ENCODE data around the gene DAD1. TPM values are rescaled to one million over a fixed set of nuclear protein-coding genes. Genes with fewer than 3 reads are reported as not detected.

DAD1 gene
- total RNA-seq, 2 experiments from 2014 or later, result 194 to 196 TPM

DNA sequence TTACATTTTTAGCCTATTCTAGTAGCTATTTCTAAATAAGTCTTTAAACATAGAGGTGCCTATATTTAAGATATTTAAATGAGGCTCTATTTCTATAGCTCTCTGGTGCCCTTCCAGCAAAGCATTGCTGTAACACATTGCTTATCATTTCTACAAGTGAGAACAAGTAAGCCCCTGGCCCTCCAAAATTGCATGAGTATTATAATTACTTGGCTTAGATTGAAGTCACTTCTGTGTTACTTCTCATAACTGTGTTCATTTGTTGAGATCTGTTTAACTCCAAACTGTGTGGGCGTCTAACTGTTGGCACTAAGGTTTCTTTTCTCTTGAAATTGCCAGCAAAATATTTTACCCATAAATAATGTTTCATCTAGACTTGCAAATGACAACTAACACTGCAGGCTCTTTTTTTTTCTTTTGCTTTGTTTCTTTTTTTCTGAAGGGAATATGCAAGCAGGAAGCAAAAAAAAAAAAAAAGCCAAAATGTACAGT, 66.5 kb downstream of the DAD1 start:
- CTCF ChIA-PET, result interaction anchor here (0.9 to 2.6 kb wide), 4 partner anchors 9 to 47 kb away, joined by 3 to 9 read pairs (median 3); no protein-coding TSS in a partner anchor
- Mint-ChIP-seq H3K36me3 (ENCODE audit: low read depth) (peaks cover 99% of the 10 kb centered on the region), H3K4me1 (ENCODE audit: low read depth) (peaks cover 64% of the 10 kb centered on the region), H3K9me3 (no peaks in the 10 kb centered on the region), H3K27ac (peak overlapping the region; percentile 96), H3K27me3 (no peaks in the 10 kb centered on the region), H3K4me3 (peak overlapping the region; percentile 79)
- ATAC-seq (no peak), DNase-seq (no peak)
- intact Hi-C loops (cut with micrococcal nuclease), result no loop called here
- POLR2A ChIA-PET, result interaction anchor here (0.7 to 33.3 kb wide), 9 partner anchors 9 to 296 kb away, joined by 3 to 1006 read pairs (median 6); no protein-coding TSS in a partner anchor
- TF ChIP-seq, protein P1, sequence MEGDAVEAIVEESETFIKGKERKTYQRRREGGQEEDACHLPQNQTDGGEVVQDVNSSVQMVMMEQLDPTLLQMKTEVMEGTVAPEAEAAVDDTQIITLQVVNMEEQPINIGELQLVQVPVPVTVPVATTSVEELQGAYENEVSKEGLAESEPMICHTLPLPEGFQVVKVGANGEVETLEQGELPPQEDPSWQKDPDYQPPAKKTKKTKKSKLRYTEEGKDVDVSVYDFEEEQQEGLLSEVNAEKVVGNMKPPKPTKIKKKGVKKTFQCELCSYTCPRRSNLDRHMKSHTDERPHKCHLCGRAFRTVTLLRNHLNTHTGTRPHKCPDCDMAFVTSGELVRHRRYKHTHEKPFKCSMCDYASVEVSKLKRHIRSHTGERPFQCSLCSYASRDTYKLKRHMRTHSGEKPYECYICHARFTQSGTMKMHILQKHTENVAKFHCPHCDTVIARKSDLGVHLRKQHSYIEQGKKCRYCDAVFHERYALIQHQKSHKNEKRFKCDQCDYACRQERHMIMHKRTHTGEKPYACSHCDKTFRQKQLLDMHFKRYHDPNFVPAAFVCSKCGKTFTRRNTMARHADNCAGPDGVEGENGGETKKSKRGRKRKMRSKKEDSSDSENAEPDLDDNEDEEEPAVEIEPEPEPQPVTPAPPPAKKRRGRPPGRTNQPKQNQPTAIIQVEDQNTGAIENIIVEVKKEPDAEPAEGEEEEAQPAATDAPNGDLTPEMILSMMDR (IDR thresholded peaks at IDR 0.05), result no peak

DNA sequence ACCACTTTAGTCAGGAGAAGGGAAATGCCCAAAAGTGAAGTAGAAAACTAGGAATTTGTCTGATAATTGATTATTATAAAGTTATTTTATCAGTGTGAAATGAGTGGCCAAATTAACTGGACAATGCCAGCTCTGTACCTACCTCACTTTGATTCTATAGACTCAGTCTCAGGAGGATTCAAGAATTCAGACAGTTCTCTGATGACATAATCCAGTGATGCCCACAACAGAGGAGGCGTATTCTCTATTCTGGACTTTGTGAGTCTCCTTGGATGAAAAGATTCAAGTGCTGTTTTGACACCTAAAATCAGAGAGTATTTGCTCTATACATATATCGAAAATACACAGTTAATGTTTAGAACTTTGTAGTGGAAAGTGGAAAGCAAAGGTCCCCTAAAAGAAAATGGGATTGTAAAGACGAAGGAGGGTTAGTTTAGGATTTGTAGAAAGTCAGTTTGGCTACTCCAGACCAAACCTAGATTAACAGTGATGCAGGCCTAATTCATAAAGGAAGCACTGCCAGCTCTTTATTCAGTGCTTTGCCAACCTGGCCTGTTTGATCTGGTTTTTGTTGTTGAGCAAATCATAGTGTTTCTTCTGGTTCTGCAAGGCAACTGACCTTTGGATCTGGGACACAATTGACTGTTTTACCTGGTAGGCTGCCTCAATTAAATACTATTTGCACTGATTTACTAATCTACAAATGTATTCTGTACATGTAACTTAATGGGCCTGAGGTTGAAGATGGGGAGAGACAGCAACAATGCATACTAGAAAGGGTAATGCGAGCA, 67.4 kb downstream of the DAD1 start:
- DNase-seq, result no peak
- H3K27me3 Mint-ChIP-seq, result no peaks in the 10 kb centered on the region
- peaks cover 66% of the 10 kb centered on the region for H3K4me1 Mint-ChIP-seq (ENCODE audit: low read depth)
- TF ChIP-seq, protein P1 (IDR thresholded peaks at IDR 0.05), result no peak
- intact Hi-C loops (cut with micrococcal nuclease), result no loop called here
- H3K9me3 Mint-ChIP-seq, result no peaks in the 10 kb centered on the region
- ATAC-seq, result no peak
- peaks cover 99% of the 10 kb centered on the region for H3K36me3 Mint-ChIP-seq (ENCODE audit: low read depth)
- peak overlapping the region; percentile 79 for H3K4me3 Mint-ChIP-seq
- POLR2A ChIA-PET, result interaction anchor here (1.0 to 33.3 kb wide), 8 partner anchors 8 to 295 kb away, joined by 3 to 1006 read pairs (median 6); no protein-coding TSS in a partner anchor
- CTCF ChIA-PET, result interaction anchor here (1.1 to 2.6 kb wide), 3 partner anchors 10 to 48 kb away, joined by 3 to 9 read pairs (median 3); no protein-coding TSS in a partner anchor
- H3K27ac Mint-ChIP-seq, result peak overlapping the region; percentile 96

DNA sequence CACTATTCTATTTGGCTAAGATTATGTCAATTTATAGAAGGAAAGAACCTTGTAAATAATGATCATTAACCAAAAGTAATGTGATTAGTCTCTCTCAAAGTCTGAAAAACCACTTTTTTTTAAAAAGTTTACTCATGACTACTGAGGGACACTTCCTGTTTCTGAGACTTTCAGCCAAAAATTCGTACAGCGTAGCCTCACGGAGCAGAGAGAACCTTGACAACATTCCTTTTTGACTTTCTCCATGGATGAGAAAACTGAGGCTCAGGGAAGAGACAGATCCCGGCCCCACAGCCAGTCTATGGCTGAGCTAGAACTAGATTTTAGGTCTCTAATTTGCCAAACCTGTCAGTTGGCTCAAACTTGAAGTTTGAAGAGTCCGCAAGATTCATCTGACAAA, 68.2 kb downstream of the DAD1 start:
- Mint-ChIP-seq H3K4me1 (ENCODE audit: low read depth) (peaks cover 68% of the 10 kb centered on the region), H3K27ac (peak overlapping the region; percentile 96), H3K27me3 (no peaks in the 10 kb centered on the region), H3K9me3 (no peaks in the 10 kb centered on the region), H3K36me3 (ENCODE audit: low read depth) (peaks cover 98% of the 10 kb centered on the region), H3K4me3 (peak overlapping the region; percentile 79)
- CTCF ChIA-PET, result interaction anchor here (2.6 kb wide), 1 partner anchor 11 kb away, joined by 9 read pairs; no protein-coding TSS in a partner anchor
- no peak for ATAC-seq
- POLR2A ChIA-PET, result interaction anchor here (0.6 to 33.3 kb wide), 5 partner anchors 13 to 249 kb away, joined by 4 to 1006 read pairs (median 575); no protein-coding TSS in a partner anchor
- no peak for DNase-seq
- TF ChIP-seq, protein P1 (IDR thresholded peaks at IDR 0.05), result no peak
- intact Hi-C loops (cut with micrococcal nuclease), result no loop called here

DNA sequence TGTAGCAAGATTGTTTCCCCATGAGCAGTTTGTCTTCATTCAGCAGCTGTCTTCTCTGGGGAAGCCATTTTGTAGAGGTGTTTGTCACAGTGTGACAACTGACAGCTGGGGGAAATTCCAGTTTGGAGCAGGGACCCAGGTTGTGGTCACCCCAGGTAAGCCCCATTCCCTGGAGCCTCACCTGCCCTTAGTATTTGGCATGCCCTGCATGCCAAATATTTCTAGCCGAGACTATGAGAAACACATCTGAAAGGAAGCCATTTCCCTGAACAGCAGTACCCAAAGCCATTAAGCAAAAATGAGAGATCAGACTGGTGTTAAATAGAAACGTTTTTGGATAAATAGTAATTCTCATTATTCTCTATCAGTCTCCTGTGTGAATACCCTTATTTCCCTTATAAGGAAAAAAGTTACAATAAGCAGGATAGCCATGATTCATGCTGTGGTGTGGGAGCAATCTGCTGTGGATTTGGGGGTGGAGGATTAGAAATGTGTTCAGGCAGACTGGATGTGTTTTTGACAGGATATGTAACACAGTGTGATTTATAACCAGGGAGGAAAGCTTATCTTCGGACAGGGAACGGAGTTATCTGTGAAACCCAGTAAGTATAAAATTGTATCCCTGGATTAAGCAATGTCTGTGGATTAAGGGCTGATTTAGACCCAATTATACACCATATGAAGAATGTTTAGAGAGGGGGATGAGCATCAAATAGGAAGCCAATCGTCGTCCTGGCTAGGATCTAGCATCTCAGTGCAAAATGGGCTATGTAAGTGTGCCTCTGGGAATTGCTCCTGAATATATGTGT, 68.9 kb downstream of the DAD1 start:
- peak overlapping the region; percentile 96 for H3K27ac Mint-ChIP-seq
- H3K4me1 Mint-ChIP-seq (ENCODE audit: low read depth), result peaks cover 68% of the 10 kb centered on the region
- intact Hi-C loops (cut with micrococcal nuclease), result loop anchor here (5.0 kb wide), 1 partner anchor 32 kb away; no protein-coding TSS in a partner anchor
- no peaks in the 10 kb centered on the region for H3K27me3 Mint-ChIP-seq
- DNase-seq, result no peak
- H3K4me3 Mint-ChIP-seq, result peak overlapping the region; percentile 79
- CTCF ChIA-PET, result interaction anchor here (0.8 to 3.2 kb wide), 10 partner anchors 10 to 642 kb away, joined by 3 to 18 read pairs (median 4); no protein-coding TSS in a partner anchor
- POLR2A ChIA-PET, result interaction anchor here (0.6 to 33.3 kb wide), 7 partner anchors 14 to 396 kb away, joined by 3 to 1006 read pairs (median 5); no protein-coding TSS in a partner anchor
- ATAC-seq, result peak; percentile 14
- TF ChIP-seq, protein P1 (IDR thresholded peaks at IDR 0.05), result no peak
- H3K9me3 Mint-ChIP-seq, result no peaks in the 10 kb centered on the region
- H3K36me3 Mint-ChIP-seq (ENCODE audit: low read depth), result peaks cover 99% of the 10 kb centered on the region
